Activated CD4-positive, CD25-positive, alpha-beta regulatory T cell (primary cell): ENCODE measurements around the gene PCNX3.

Experiments
- DNase-seq, 4 experiments: peaks; one replicate each; lab custom pipeline; 2025; lab: John Stamatoyannopoulos, UW

The PCNX3 gene

DNA sequence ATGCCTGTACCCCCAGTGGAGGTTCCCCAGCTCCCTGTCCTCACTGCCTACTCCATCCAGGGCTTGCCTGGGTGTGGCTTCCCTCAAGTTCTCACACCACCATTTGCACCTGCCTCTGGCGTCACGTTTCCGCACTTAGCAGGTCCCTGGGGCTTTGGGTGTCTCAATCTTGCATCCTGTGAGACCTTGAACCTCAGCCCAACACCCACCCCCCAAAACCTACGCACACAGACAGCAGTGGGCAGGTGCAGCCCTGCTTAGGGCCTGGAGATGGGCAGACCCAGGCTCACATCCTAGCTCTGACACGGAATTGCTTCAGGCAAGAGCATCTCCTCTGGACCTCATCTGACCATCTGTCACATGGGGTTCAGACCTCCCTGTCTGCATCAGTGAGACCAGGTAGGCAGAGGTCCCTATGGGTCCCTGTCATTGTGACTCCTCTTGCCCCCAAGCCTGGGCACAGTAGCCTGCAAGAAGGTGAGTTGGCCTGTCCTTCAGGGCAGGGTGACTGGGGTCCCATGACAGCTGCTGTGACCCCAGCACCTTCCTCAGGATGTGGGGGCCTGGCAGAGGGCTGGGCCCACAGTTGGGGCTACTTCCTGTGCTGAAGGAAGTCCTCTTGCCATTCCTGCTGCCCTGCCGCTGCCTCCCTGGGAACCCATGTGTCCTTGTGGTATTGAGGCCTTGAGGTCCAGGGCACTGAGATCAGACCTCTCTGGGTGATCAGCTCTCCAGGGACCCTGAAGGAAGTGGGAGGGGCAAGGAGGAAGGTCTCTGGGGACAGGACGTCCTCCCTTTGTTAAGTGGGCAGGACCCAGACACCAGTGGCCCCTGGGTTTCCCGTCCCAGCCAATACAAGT lies 24.3 kb downstream of the PCNX3 start:
- DNase-seq = peak in 2 of 4 experiments; percentile 30 to 53

DNA sequence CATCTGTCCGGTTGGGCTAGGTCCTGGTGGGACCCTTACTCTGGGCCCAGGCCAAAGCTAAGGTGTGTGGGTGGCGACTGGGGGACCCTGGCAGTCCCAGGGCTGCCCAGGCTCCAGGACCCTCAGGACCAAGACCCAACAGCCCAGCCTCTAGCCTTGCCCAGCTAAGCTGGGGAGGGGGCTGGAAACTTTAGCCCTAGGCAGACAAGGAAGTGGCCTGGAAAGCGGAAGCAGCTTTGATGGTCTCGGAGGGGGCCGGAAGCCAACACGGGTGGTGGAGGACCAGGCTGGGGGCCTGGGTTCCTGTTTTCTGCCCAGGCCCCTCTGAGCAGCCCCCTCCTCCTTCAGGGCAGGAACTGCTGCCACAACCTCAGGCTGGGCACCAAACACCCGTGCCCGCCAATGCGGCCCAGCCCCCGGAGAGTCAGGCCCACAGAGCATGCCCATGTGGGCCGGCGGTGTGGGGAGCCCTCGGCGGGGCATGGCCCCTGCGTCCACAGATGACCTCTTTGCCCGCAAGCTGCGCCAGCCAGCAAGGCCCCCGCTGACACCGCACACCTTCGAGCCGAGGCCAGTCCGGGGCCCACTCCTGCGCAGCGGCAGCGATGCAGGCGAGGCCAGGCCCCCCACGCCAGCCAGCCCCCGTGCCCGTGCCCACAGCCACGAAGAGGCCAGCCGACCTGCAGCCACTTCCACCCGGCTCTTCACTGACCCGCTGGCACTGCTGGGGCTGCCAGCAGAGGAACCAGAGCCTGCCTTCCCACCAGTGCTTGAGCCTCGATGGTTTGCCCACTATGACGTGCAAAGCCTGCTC lies 25.1 kb downstream of the PCNX3 start:
- peak in 2 of 4 experiments; percentile 36 to 47 for DNase-seq

- DNase-seq = no peak
These were observed 25.9 kb downstream of the PCNX3 start for GRCh38 chr11:65641297-65642013.

- DNase-seq = no peak
These were observed 26.6 kb downstream of the PCNX3 start for GRCh38 chr11:65642014-65642671.

DNA sequence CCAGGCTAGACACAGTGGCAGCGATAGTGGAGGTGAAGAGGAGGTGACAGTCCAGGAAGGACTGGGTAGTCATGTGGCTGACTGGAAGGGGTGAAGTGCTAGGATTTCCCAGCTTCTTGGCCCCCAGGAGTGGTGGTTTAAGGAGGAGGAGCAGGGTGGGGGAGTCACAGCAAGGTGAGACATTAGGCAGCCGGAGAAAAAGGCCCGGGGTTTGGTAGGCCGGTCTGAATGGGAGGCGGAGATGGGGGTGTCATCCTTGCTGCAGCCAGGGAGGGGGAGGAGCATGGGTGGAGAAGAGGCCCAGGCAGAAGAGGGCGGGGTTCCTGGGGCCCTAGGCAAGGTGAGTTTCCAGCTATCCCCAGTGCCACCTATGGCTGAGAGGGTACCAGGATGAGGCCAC lies 28.4 kb downstream of the PCNX3 start:
- DNase-seq = no peak

- no peak for DNase-seq
These were observed 29.3 kb downstream of the PCNX3 start for GRCh38 chr11:65644837-65645236.

GRCh38 chr11:65645710-65646109 lies 30.1 kb downstream of the PCNX3 start:
- DNase-seq = no peak

DNA sequence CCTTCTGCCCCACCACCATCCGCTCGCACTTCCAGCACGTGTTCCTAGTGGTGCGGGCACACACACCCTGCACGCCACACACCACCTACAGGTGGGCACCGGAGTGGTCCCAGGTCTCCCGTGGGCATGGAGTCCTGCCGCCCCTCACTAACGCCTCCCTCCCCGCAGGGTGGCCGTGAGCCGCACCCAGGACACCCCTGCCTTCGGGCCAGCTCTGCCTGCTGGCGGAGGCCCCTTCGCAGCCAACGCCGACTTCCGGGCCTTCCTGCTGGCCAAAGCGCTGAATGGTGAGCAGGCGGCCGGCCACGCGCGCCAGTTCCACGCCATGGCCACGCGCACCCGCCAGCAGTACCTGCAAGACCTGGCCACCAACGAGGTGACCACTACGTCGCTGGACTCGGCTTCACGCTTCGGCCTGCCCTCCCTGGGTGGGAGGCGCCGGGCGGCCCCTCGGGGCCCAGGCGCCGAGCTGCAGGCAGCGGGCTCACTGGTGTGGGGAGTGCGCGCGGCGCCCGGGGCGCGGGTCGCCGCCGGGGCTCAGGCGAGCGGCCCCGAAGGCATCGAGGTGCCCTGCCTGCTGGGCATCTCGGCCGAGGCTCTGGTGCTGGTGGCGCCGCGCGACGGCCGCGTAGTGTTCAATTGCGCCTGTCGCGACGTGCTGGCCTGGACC lies 30.8 kb downstream of the PCNX3 start:
- no peak for DNase-seq

- no peak for DNase-seq
These were observed 31.6 kb downstream of the PCNX3 start for GRCh38 chr11:65646958-65647701.

- DNase-seq = no peak
These were observed 33.5 kb downstream of the PCNX3 start for GRCh38 chr11:65648997-65649493.

DNA sequence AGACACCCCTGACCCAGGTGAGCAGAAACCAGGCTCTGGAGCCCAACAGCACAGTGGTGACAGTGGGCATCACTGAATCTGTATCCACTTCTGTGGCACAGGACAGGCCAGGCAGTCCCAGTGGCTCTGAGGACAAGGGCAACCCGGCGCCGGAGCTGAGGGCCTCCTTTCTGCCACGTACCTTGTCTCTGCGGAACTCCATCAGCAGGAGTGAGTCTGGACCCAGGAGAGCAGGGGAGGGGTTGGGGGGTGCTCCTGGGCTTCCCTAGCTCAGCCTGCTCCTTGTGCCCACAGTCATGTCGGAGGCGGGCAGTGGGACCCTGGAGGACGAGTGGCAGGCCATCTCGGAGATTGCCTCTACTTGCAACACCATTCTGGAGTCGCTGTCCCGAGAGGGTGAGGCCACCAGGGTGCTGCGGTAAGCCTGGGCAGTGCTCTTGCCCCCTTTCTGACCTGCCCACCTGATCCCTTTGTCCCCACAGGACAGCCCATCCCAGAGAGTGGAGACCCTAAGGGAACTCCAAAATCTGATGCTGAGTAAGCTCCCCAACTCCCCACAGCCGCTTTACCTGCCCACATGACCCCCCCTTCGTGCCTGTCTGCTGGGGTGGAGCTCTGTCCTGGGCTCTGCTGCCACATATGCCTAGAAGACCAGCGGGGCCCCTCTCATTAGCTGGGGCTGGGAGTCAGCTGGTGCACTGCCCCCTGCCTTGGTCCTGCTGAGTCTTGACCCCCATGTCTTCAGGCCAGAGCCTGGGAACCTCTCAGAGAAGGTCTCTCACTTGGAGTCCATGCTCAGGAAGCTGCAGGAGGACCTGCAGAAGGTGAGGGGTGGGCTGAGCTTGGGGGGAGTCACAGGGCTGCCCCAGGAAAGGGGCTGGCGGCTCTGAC lies 34.3 kb downstream of the PCNX3 start:
- no peak for DNase-seq

- no peak for DNase-seq
These were observed 35.2 kb downstream of the PCNX3 start for GRCh38 chr11:65650547-65651338.

- DNase-seq = no peak
These were observed 35.7 kb downstream of the PCNX3 start for GRCh38 chr11:65651339-65651588.

- DNase-seq = no peak
These were observed 36.3 kb downstream of the PCNX3 start for GRCh38 chr11:65651589-65652510.

DNA sequence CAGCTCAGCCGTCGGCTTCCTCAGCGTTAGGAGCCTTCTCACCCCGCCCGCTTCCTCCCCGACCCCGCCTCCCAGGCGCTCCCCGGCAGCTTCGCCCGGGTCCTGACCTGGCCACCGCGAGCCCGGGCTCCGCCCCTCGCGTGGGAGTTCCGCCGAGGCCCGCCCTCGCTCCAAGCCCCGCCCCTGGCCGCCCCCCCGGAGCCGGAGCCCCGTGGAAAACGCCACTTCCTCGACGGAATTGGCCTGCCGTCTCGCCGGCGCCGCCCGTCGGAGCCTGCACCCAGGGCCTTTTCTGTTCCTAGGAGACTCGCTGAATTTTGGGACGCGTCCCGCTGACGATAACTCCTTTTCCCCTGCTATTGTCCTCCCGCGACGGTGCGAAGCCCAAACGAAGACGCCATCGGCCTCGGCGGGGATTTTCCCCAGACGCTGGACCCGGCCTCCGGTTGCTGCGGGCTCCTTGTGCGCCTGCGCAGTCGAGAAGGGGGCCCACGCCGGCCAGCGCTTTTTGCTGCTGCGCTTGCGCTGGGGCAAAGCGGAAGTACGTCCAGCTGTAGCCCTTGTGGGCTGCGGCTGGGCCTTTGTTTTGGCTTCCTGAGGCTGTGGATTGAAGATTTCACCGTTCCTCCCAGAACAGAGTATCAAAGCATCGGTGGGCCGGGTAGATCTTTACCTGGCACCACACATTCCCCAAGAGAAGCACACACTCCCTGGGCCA lies 37.1 kb downstream of the PCNX3 start:
- peak; percentile 89 to 94 (median 93) for DNase-seq

- no peak for DNase-seq
These were observed 38.0 kb downstream of the PCNX3 start for GRCh38 chr11:65653229-65654225.
